Spinal cord (tissue), 4 donors: ENCODE data around the gene B4GALT4. TPM values are rescaled to one million over a fixed set of nuclear protein-coding genes. Genes with fewer than 3 reads are reported as not detected.

ENCODE experiments used
- polyA plus RNA-seq, 2 donors: library from polyadenylated mRNA; unstranded; fragments of 120-200 nt; gene quantifications; one replicate each; pipeline ENCODE4 v1.2.1, GENCODE V29; 2013; ENCODE audit not compliant: insufficient read length in 2 of 2
- total RNA-seq, 2 donors: library from RNA; depleted of rRNA in 1 of 2; stranded (reverse); fragments of 120-200 nt in 1 of 2; fragments of >200 nt in 1 of 2; gene quantifications; one replicate each; pipeline versions ENCODE4 v1.2.3 to v1.2.4, GENCODE V29; 2013 to 2014

Gene B4GALT4
- total and polyA plus RNA-seq, 4 donors = 19.1 to 37.9 (median 20.6) TPM

Other genes with a start within 250 kb of the B4GALT4 start
- gene IGSF11, start 206.0 kb downstream of the B4GALT4 start, total RNA-seq = 10 to 100 TPM; 13.6 to 41.7 TPM
- gene IGSF11, start 206.0 kb downstream of the B4GALT4 start, polyA plus RNA-seq = 10 to 100 TPM; 26.6 to 36.5 TPM
- gene TEX55, start 94.7 kb downstream of the B4GALT4 start, total RNA-seq = not detected
- not detected for gene TEX55, start 94.7 kb downstream of the B4GALT4 start, polyA plus RNA-seq
- 10 to 100 TPM in 1 of 2 donors, 1 to 10 TPM in 1; 2.9 to 11.7 TPM for gene UPK1B, start 67.3 kb downstream of the B4GALT4 start, total RNA-seq
- 1 to 10 TPM in 1 of 2 donors, under 1 TPM in 1; 0.36 to 2.3 TPM for gene UPK1B, start 67.3 kb downstream of the B4GALT4 start, polyA plus RNA-seq
- gene ARHGAP31, start 53.5 kb upstream of the B4GALT4 start, total RNA-seq = 10 to 100 TPM; 15.0 to 27.9 TPM
- gene ARHGAP31, start 53.5 kb upstream of the B4GALT4 start, polyA plus RNA-seq = 10 to 100 TPM; 17.5 to 25.3 TPM
- gene TMEM39A, start 222.7 kb upstream of the B4GALT4 start, total RNA-seq = 10 to 100 TPM; 31.1 to 38.7 TPM
- gene TMEM39A, start 222.7 kb upstream of the B4GALT4 start, polyA plus RNA-seq = 10 to 100 TPM; 19.9 to 26.8 TPM
- 10 to 100 TPM; 20.2 to 22.9 TPM for gene POGLUT1, start 228.1 kb upstream of the B4GALT4 start, total RNA-seq
- gene POGLUT1, start 228.1 kb upstream of the B4GALT4 start, polyA plus RNA-seq = 10 to 100 TPM; 17.2 to 22.7 TPM